Small intestine (tissue), 7 donors: Measurements from ENCODE around the gene SLC9A5. TPM values are rescaled to one million over a fixed set of nuclear protein-coding genes. Genes with fewer than 3 reads are reported as not detected.

Experiments
- DNase-seq, 2 donors: peaks; one replicate each; pipeline versions ENCODE4 v3.0.0 to v3.0.0-alpha.2; 2013
- FAIRE-seq: peaks from 2 replicates; lab custom pipeline; 2012; peaks lifted over from hg19 to GRCh38; lab: Jason Lieb, UNC
- H3K27ac ChIP-seq, 3 donors: one replicate each; pipeline ENCODE4 v1.5.1; 2013; ENCODE audit warnings: low read length in 2 of 3, mild to moderate bottlenecking in 2 of 3, control low read depth in 1 of 3, inconsistent platforms in 1 of 3, low read depth in 1 of 3, moderate library complexity in 1 of 3
- H3K27me3 ChIP-seq, 3 donors: one replicate each; pipeline ENCODE4 v1.6.1; 2013; ENCODE audit warnings: low read length in 3 of 3, inconsistent platforms in 1 of 3; ENCODE audit not compliant: control insufficient read depth in 3 of 3, insufficient read depth in 3 of 3
- H3K36me3 ChIP-seq, 3 donors: one replicate each; pipeline ENCODE4 v1.6.1; 2013; ENCODE audit warnings: low read length in 3 of 3, inconsistent platforms in 1 of 3, low read depth in 1 of 3, mild to moderate bottlenecking in 1 of 3, moderate library complexity in 1 of 3; ENCODE audit not compliant: control insufficient read depth in 3 of 3, insufficient read depth in 2 of 3
- H3K4me1 ChIP-seq, 3 donors: one replicate each; pipeline ENCODE4 v1.6.1; 2013; ENCODE audit warnings: low read length in 2 of 3, inconsistent platforms in 1 of 3, low read depth in 1 of 3, mild to moderate bottlenecking in 1 of 3, moderate library complexity in 1 of 3; ENCODE audit not compliant: control insufficient read depth in 3 of 3, insufficient read depth in 2 of 3
- H3K4me3 ChIP-seq, 3 donors: one replicate each; pipeline ENCODE4 v1.5.1; 2013; ENCODE audit warnings: low read length in 3 of 3, control low read depth in 1 of 3, inconsistent platforms in 1 of 3, low read depth in 1 of 3, mild to moderate bottlenecking in 1 of 3, moderate library complexity in 1 of 3
- H3K9me3 ChIP-seq, 2 donors: one replicate each; pipeline ENCODE4 v1.6.1; 2013; ENCODE audit warnings: low read depth in 1 of 2, low read length in 1 of 2; ENCODE audit not compliant: control insufficient read depth in 2 of 2, insufficient read depth in 1 of 2
- WGBS, 3 donors: extraction: QIAGEN DNeasy Blood & Tissue Kit; methylation state at CpG; one replicate each; pipeline ENCODE4 v1.1.7; 2013; 5-methylcytosine and 5-hydroxymethylcytosine counted together
- polyA plus RNA-seq, 4 donors: library from polyadenylated mRNA; stranded (reverse) in 3 of 4; unstranded in 1 of 4; fragments of 200-250 nt in 3 of 4; fragments of 120-200 nt in 1 of 4; gene quantifications; one replicate each; pipeline versions ENCODE4 v1.2.1 to v1.2.3, GENCODE V29; 2013
- donor health status: healthy with polysubstance abuse.
- donor health status: control.
- donor health status: control.
- donor health status: Bipolar disorder and iron deficiency.
- donor health status: healthy.

The SLC9A5 gene
- polyA plus RNA-seq, 4 donors, result 0.39 to 0.78 (median 0.54) TPM; not detected in 1

GRCh38 chr16:67294938-67295361, 46.2 kb downstream of the SLC9A5 start:
- Histone ChIP-seq H3K9me3 (no peaks in the 10 kb centered on the region), H3K4me3 (no peak overlapping the region), H3K27ac (no peak overlapping the region), H3K4me1 (no peaks in the 10 kb centered on the region), H3K36me3 (no peaks in the 10 kb centered on the region), H3K27me3 (no peaks in the 10 kb centered on the region)
- DNase-seq (no peak), FAIRE-seq (no peak)
- WGBS, 3 donors, result 59 to 74% (median 74%) methylated on average over 7 of the region's 7 CpGs

- Histone ChIP-seq H3K9me3 (no peaks in the 10 kb centered on the region), H3K4me3 (no peak overlapping the region), H3K27ac (no peak overlapping the region), H3K4me1 (no peaks in the 10 kb centered on the region), H3K36me3 (no peaks in the 10 kb centered on the region), H3K27me3 (no peaks in the 10 kb centered on the region)
- WGBS, 3 donors, result 34 to 59% (median 49%) methylated on average over 3 of the region's 3 CpGs
- no peak for DNase-seq
- FAIRE-seq, result no peak
Measured at GRCh38 chr16:67296420-67296819, 47.6 kb downstream of the SLC9A5 start.

GRCh38 chr16:67298277-67298676, 49.5 kb downstream of the SLC9A5 start:
- H3K27ac ChIP-seq, result no peak overlapping the region
- no peaks in the 10 kb centered on the region for H3K9me3 ChIP-seq
- FAIRE-seq (no peak), DNase-seq (no peak)
- H3K4me1 ChIP-seq, result no peaks in the 10 kb centered on the region
- H3K36me3 ChIP-seq, result no peaks in the 10 kb centered on the region
- H3K27me3 ChIP-seq, result no peaks in the 10 kb centered on the region
- H3K4me3 ChIP-seq, result no peak overlapping the region
- WGBS, 3 donors, result 91 to 96% (median 94%) methylated on average over 9 of the region's 9 CpGs

GRCh38 chr16:67299269-67299668, 50.5 kb downstream of the SLC9A5 start:
- FAIRE-seq (no peak), DNase-seq (no peak)
- 91 to 93% (median 93%) methylated on average over 14 to 15 of the region's 15 CpGs for WGBS, 3 donors
- Histone ChIP-seq H3K9me3 (no peaks in the 10 kb centered on the region), H3K4me1 (no peaks in the 10 kb centered on the region), H3K27ac (no peak overlapping the region), H3K36me3 (no peaks in the 10 kb centered on the region), H3K27me3 (no peaks in the 10 kb centered on the region), H3K4me3 (no peak overlapping the region)

- WGBS, 3 donors, result 70 to 73% (median 70%) methylated on average over 11 of the region's 11 CpGs
- Histone ChIP-seq H3K27ac (no peak overlapping the region), H3K27me3 (no peaks in the 10 kb centered on the region), H3K36me3 (no peaks in the 10 kb centered on the region), H3K9me3 (no peaks in the 10 kb centered on the region), H3K4me1 (no peaks in the 10 kb centered on the region), H3K4me3 (no peak overlapping the region)
- no peak for FAIRE-seq
- DNase-seq, result no peak
Measured at GRCh38 chr16:67301080-67301782, 52.5 kb downstream of the SLC9A5 start.

- no peak overlapping the region for H3K27ac ChIP-seq
- DNase-seq (no peak), FAIRE-seq (no peak)
- H3K36me3 ChIP-seq, result no peaks in the 10 kb centered on the region
- WGBS, 3 donors, result 78 to 84% (median 78%) methylated on average over 7 of the region's 7 CpGs
- no peaks in the 10 kb centered on the region for H3K27me3 ChIP-seq
- no peaks in the 10 kb centered on the region for H3K9me3 ChIP-seq
- H3K4me1 ChIP-seq, result no peaks in the 10 kb centered on the region
- no peak overlapping the region for H3K4me3 ChIP-seq
Measured at GRCh38 chr16:67302076-67302475, 53.3 kb downstream of the SLC9A5 start.

- FAIRE-seq (no peak), DNase-seq (no peak)
- H3K36me3 ChIP-seq, result no peaks in the 10 kb centered on the region
- H3K4me1 ChIP-seq, result no peaks in the 10 kb centered on the region
- WGBS, 3 donors, result 84 to 96% (median 92%) methylated on average over 8 of the region's 8 CpGs
- H3K27ac ChIP-seq, result no peak overlapping the region
- H3K27me3 ChIP-seq, result no peaks in the 10 kb centered on the region
- no peak overlapping the region for H3K4me3 ChIP-seq
- H3K9me3 ChIP-seq, result no peaks in the 10 kb centered on the region
Measured at GRCh38 chr16:67302970-67303369, 54.2 kb downstream of the SLC9A5 start.

- no peaks in the 10 kb centered on the region for H3K4me1 ChIP-seq
- no peaks in the 10 kb centered on the region for H3K36me3 ChIP-seq
- no peak overlapping the region for H3K4me3 ChIP-seq
- H3K27ac ChIP-seq, result no peak overlapping the region
- no peaks in the 10 kb centered on the region for H3K9me3 ChIP-seq
- H3K27me3 ChIP-seq, result no peaks in the 10 kb centered on the region
- 63 to 77% (median 64%) methylated on average over 1 of the region's 1 CpG for WGBS, 3 donors
- no peak for FAIRE-seq
- no peak for DNase-seq
Measured at GRCh38 chr16:67304020-67304419, 55.2 kb downstream of the SLC9A5 start.
